ENCODE results near the gene SPATA1.

SPATA1 gene

GRCh38 chr1:84606977-84607376 lies 100.8 kb downstream of the SPATA1 start:
- TF ChIP-seq, protein P1, sequence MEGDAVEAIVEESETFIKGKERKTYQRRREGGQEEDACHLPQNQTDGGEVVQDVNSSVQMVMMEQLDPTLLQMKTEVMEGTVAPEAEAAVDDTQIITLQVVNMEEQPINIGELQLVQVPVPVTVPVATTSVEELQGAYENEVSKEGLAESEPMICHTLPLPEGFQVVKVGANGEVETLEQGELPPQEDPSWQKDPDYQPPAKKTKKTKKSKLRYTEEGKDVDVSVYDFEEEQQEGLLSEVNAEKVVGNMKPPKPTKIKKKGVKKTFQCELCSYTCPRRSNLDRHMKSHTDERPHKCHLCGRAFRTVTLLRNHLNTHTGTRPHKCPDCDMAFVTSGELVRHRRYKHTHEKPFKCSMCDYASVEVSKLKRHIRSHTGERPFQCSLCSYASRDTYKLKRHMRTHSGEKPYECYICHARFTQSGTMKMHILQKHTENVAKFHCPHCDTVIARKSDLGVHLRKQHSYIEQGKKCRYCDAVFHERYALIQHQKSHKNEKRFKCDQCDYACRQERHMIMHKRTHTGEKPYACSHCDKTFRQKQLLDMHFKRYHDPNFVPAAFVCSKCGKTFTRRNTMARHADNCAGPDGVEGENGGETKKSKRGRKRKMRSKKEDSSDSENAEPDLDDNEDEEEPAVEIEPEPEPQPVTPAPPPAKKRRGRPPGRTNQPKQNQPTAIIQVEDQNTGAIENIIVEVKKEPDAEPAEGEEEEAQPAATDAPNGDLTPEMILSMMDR (IDR thresholded peaks at IDR 0.05; ENCODE audit: insufficient read depth, low read length, missing control alignments) = no peak
- DNase-seq (ENCODE audit: low read depth, low spot score) = no peak
- CTCF ChIA-PET = interaction anchor here (1.1 to 11.1 kb wide), 10 partner anchors 13 to 472 kb away, joined by 3 to 188 read pairs (median 10); partner anchors contain the start of gene PRKACB
- POLR2A ChIA-PET = no interaction called here
- H3K4me3 ChIP-seq (ENCODE audit: low read depth, low read length) = no peak overlapping the region

DNA sequence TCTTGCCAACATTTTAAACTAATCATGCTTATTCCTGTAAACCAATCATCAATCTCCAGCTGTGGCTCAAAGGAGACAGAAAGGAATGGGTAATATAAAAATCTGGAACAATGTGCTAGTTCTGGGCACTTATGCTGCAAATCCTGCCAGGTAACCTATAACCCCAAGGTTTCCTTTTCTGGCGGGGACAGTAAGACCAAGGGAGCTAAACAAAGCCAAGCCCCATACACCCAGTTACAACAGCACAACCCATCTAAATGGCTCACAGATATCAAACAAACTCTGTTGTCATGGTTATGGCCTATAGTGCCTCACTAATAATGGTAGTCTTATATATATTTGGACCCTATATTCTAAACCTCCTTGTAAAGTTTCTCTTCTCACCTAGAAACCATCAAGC lies 104.9 kb downstream of the SPATA1 start:
- TF ChIP-seq, protein P1 (IDR thresholded peaks at IDR 0.05; ENCODE audit: insufficient read depth, low read length, missing control alignments) = no peak
- CTCF ChIA-PET = interaction anchor here (1.3 to 2.6 kb wide), 5 partner anchors 9 to 169 kb away, joined by 3 to 15 read pairs (median 7); no protein-coding TSS in a partner anchor
- no peak overlapping the region for H3K4me3 ChIP-seq (ENCODE audit: low read depth, low read length)
- DNase-seq (ENCODE audit: low read depth, low spot score) = no peak
- POLR2A ChIA-PET = interaction anchor here (1.2 kb wide), 1 partner anchor 105 kb away, joined by 3 read pairs; the partner anchor contains the start of genes GNG5 and SPATA1

- no peak overlapping the region for H3K4me3 ChIP-seq (ENCODE audit: low read depth, low read length)
- no peak for DNase-seq (ENCODE audit: low read depth, low spot score)
- CTCF ChIA-PET = interaction anchor here (1.3 to 2.4 kb wide), 2 partner anchors 9 to 147 kb away, joined by 4 to 15 read pairs; no protein-coding TSS in a partner anchor
- TF ChIP-seq, protein P1 (IDR thresholded peaks at IDR 0.05; ENCODE audit: insufficient read depth, low read length, missing control alignments) = no peak
- POLR2A ChIA-PET = interaction anchor here (1.2 kb wide), 1 partner anchor 106 kb away, joined by 3 read pairs; the partner anchor contains the start of genes GNG5 and SPATA1
Observed at GRCh38 chr1:84611796-84612195, 105.6 kb downstream of the SPATA1 start.

DNA sequence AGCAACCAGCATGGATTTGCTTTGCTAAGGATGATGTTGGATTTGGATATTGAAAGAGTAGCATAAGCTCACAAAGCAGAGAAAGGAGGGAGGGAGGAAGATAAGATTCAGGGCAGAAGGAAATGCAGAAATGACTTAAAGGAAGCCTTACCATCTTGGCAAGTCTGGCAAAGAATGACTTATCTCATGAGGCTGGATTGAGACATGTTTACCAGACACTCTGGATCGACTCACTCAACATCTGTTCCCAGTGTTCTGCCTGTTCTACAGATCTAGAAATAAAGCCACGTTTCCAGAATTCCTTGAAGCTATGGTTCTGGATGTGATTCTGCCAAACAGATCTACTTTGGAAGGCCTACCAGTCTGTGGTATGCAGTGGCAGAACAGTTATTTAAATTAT lies 106.8 kb downstream of the SPATA1 start:
- no peak overlapping the region for H3K4me3 ChIP-seq (ENCODE audit: low read depth, low read length)
- ChIA-PET CTCF (interaction anchor here (0.6 to 3.3 kb wide), 7 partner anchors 7 to 171 kb away, joined by 3 to 17 read pairs (median 4); partner anchors contain the start of gene CTBS), POLR2A (no interaction called here)
- DNase-seq (ENCODE audit: low read depth, low spot score) = no peak
- TF ChIP-seq, protein P1 (IDR thresholded peaks at IDR 0.05; ENCODE audit: insufficient read depth, low read length, missing control alignments) = no peak

DNA sequence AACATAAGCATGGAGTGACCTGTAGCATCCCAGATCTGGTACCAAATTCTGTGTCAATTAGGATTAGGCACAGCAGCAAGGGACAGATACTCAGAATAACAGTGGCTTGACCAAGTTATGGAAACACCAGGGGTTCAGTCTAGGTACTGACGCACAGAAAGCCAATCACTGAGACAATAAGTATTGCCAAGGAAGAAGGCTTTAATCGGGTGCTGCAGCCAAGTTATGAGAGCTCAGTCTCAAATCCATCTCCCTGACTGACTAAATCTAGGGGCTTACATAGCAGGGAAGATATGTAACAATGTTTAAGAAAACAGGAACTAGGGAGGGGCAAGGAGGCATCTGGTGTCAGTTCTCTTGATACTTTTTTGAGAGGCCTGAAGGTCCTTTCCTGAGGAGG lies 107.7 kb downstream of the SPATA1 start:
- DNase-seq (ENCODE audit: low read depth, low spot score) = no peak
- ChIA-PET POLR2A (no interaction called here), CTCF (interaction anchor here (0.8 to 3.3 kb wide), 6 partner anchors 8 to 172 kb away, joined by 3 to 17 read pairs (median 4); no protein-coding TSS in a partner anchor)
- no peak overlapping the region for H3K4me3 ChIP-seq (ENCODE audit: low read depth, low read length)
- TF ChIP-seq, protein P1 (IDR thresholded peaks at IDR 0.05; ENCODE audit: insufficient read depth, low read length, missing control alignments) = no peak

DNA sequence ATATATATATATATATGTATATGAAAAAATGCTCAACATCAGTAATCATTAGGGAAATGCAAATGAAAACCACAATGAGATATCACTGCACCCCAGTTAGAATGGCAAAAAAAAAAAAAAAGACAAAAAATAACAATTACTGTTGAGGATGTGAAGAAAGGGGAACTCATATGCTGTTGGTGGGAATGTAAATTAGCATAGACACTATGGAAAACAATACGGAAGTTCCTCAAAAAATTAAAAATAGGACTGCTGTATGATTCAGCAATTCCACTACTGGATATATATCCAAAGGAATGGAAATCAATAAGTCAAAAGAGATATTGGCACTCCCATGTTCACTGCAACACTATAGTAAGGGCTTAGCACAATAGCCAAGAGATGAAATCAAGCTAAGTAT lies 109.6 kb downstream of the SPATA1 start:
- H3K4me3 ChIP-seq (ENCODE audit: low read depth, low read length) = no peak overlapping the region
- no peak for DNase-seq (ENCODE audit: low read depth, low spot score)
- TF ChIP-seq, protein P1 (IDR thresholded peaks at IDR 0.05; ENCODE audit: insufficient read depth, low read length, missing control alignments) = no peak
- POLR2A ChIA-PET = no interaction called here
- CTCF ChIA-PET = no interaction called here

All from AG04449 (cell line).